Heart left ventricle (tissue), 16 donors: ENCODE measurements around the gene HNRNPCL1. TPM values are rescaled to one million over a fixed set of nuclear protein-coding genes. Genes with fewer than 3 reads are reported as not detected.
"Not testable (repeated sequence)": the region's sequence is repeated elsewhere in the genome, so short reads cannot be mapped to it uniquely, and the experiment has no call there.

Source experiments
- ATAC-seq, 4 donors: fragments of 200-7000 bp; cut with Tn5 transposase; one replicate each; pipeline ENCODE4 v1.9.1; 2020 to 2022; ENCODE audit warnings: moderate library complexity in 4 of 4, mild to moderate bottlenecking in 3 of 4, moderate number of reproducible peaks in 1 of 4
- DNase-seq, 5 donors: peaks; one replicate each; pipeline ENCODE4 v3.0.0-alpha.2; 2020
- H3K27ac ChIP-seq, 12 donors: fragments of 200-600 bp; sonication (generic) in 4 of 12; one replicate each; pipeline versions ENCODE4 v1.5.0 to v1.8.0; 2016 to 2022; ENCODE audit warnings: mild to moderate bottlenecking in 2 of 12
- H3K27me3 ChIP-seq, 9 donors: fragments of 200-600 bp; sonication (generic) in 2 of 9; one replicate each; pipeline versions ENCODE4 v1.5.1 to v1.8.0; 2016 to 2022; ENCODE audit warnings: mild to moderate bottlenecking in 3 of 9
- H3K36me3 ChIP-seq, 9 donors: fragments of 200-600 bp; sonication (generic) in 2 of 9; one replicate each; pipeline versions ENCODE4 v1.5.0 to v1.8.0; 2018 to 2022; ENCODE audit warnings: mild to moderate bottlenecking in 2 of 9
- H3K4me1 ChIP-seq, 12 donors: fragments of 200-600 bp; sonication (generic) in 4 of 12; one replicate each; pipeline versions ENCODE4 v1.5.0 to v1.8.0; 2016 to 2022; ENCODE audit warnings: mild to moderate bottlenecking in 3 of 12
- H3K4me3 ChIP-seq, 12 donors: fragments of 200-600 bp; sonication (generic) in 4 of 12; one replicate each; pipeline versions ENCODE4 v1.5.0 to v1.8.0; 2017 to 2022; ENCODE audit warnings: mild to moderate bottlenecking in 9 of 12, moderate library complexity in 4 of 12
- H3K9me3 ChIP-seq, 12 donors: fragments of 200-600 bp; sonication (generic) in 4 of 12; one replicate each; pipeline versions ENCODE4 v1.5.0 to v1.8.0; 2016 to 2022; ENCODE audit warnings: mild to moderate bottlenecking in 1 of 12
- POLR2A ChIP-seq, 2 donors: fragments of 450-650 bp; IDR thresholded peaks; one replicate each; pipeline ENCODE4 v1.6.1; 2017; ENCODE audit warnings: antibody characterized with exemption in 2 of 2, mild to moderate bottlenecking in 2 of 2, moderate library complexity in 2 of 2
- WGBS, 4 donors: extraction: QIAGEN DNeasy Blood & Tissue Kit in 2 of 4; methylation state at CpG; one replicate each; pipeline versions ENCODE4 v1.1.5 to v1.1.7; 2013 to 2018; 5-methylcytosine and 5-hydroxymethylcytosine counted together
- intact Hi-C, 10 donors: fragments of 100-400 bp; cut with DNase I; formaldehyde crosslinking; loops; one replicate each; pipeline versions ENCODE4 v1.11.1 to v1.14.2; 2022
- long read RNA-seq, 3 donors: library from polyadenylated mRNA; unstranded; transcript quantifications; one replicate each; pipeline ENCODE4 v2.0.0, GENCODE V29; 2020 to 2021
- polyA plus RNA-seq, 2 donors: library from polyadenylated mRNA; stranded (reverse); fragments of 200-250 nt; gene quantifications; one replicate each; pipeline ENCODE4 v1.2.3, GENCODE V29; 2013
- total RNA-seq, 9 donors: library from RNA; depleted of rRNA in 2 of 9; stranded (reverse); fragments of >200 nt in 2 of 9; fragmentation: NEBNext Ultra II Directional in 3 of 9; extraction: Animal tissue kit (Norgen Biotek cat#: 25700) in 3 of 9; gene quantifications; one replicate each; pipeline versions ENCODE4 v1.1.0 to v1.2.4, GENCODE V29; 2016 to 2023
- TF ChIP-seq, protein P1 (sequence below), 12 donors: fragments of 200-600 bp; sonication (generic) in 4 of 12; IDR thresholded peaks; one replicate each; pipeline versions ENCODE4 v1.5.0 to v1.8.0; 2018 to 2022; ENCODE audit warnings: antibody characterized with exemption in 12 of 12, mild to moderate bottlenecking in 5 of 12
- donor health status: ischemic (EF 13 %, LVEDD 7.1; RV severe dilation, severe dysfunction).
- donor health status: healthy with polysubstance abuse.
- donor health status: DM: no; HTN: yes; CAD: no.
- donor health status: DM: no; HTN: no; CAD: no.
- donor health status: ischemic (EF 25% LVEDD 6.9; RV normal size, moderate dysfunction).
- donor health status: ischemic (EF 25% LVEDD 5.7; RV mildly dilated, moderate dysfunction).
- donor health status: healthy.
- donor health status: DM: yes; HTN: yes; CAD: no.
- donor health status: ischemic (EF 35%, LVEDD 5.7; RV mildly dilated, moderate dysfunction).
- donor health status: nonischemic (EF 11% LVEDD 7.7; RV severe dilation, severe dysfunction).
- donor health status: DM: yes; HTN: yes; CAD: no.
- donor health status: PGD.
- donor health status: ischemic (EF 29% LVEDD 5.4; RV normal size, mild dysfunction).
- donor health status: nonischemic (EF 23%, LVEDD 6.1; RV moderate dilation, normal function).

HNRNPCL1 gene
- not detected for total RNA-seq
- polyA plus RNA-seq, result not detected
- long read RNA-seq, donor 1, result 0 reads
- long read RNA-seq, donor 2, result 0 reads
- long read RNA-seq, donor 3, result 0 reads

DNA sequence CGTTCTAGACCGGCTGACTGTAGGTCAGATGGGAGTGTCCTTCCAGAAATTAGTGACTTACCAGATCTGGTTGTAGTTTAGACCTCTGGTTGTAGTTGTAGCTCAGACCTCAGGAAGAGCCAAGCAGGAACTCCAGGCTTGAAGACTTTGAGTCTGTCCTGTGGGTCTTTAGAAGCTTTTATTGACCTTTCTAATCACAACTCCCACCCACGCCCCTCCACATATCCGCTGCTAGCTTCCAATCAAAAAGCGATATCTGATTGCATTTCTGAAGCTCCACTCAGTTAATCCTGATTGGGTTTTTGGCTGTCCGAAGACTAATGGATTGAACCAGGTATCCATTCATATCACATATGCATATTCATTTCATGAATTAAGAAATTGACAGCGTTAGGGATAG lies at the start of gene HNRNPCL1:
HNRNPCL1 (minus strand) TSS at position 101 of the 400 bp plus-strand sequence. CDS start 431 bp downstream, outside the sequence.
- H3K27me3 ChIP-seq, ATAC-seq, H3K9me3 ChIP-seq, H3K27ac ChIP-seq, intact Hi-C loops, H3K4me1 ChIP-seq, DNase-seq, H3K36me3 ChIP-seq, H3K4me3 ChIP-seq: not testable (repeated sequence)
- 83 to 88% (median 84%) methylated on average over 7 of the region's 7 CpGs for WGBS, 4 donors

DNA sequence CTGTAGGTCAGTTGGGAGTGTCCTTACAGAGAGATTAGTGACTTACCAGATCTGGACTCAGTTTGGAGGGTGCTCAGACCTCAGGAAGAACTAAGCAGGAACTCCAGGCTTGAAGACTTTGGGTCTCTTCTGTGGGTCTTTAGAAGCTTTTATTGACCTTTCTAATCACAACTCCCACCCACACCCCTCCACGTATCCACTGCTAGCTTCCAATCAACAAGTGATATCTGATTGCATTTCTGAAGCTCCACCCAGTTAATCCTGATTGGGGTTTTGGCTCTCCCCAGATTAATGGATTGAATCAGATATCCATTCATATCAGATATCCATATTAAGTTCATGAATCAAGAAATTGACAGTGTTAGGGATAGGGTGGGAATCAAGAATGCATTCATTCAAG lies 49.6 kb upstream of the HNRNPCL1 start, which contains the start of gene PRAMEF10:
PRAMEF10 (minus strand) TSS at position 101 of the 400 bp plus-strand sequence. CDS start 2,423 bp downstream, outside the sequence.
- H3K9me3 ChIP-seq, H3K36me3 ChIP-seq, H3K4me1 ChIP-seq, ATAC-seq, intact Hi-C loops, H3K27me3 ChIP-seq, H3K4me3 ChIP-seq, H3K27ac ChIP-seq, DNase-seq: not testable (repeated sequence)
- 57% methylated on average over 1 of the region's 1 CpG; no CpG with 5 or more reads in 2 of the 4 donors for WGBS, 4 donors

DNA sequence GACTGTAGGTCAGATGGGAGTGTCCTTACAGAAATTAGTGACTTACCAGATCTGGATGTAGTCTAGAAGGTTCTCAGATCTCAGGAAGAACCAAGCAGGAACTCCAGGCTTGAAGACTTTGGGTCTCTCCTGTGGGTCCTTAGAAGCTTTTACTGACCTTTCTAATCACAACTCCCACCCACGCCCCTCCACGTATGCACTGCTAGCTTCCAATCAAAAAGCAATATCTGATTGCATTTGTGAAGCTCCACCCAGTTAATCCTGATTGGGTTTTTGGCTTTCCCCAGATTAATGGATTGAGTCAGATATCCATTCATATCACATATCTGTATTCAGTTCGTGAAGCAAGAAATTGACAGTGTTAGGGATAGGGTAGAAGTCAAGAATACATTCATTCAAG lies 37.6 kb upstream of the HNRNPCL1 start, which contains the start of gene PRAMEF4:
PRAMEF4 (minus strand) TSS at position 101 of the 400 bp plus-strand sequence. CDS start 2,807 bp downstream, outside the sequence.
- DNase-seq, H3K27me3 ChIP-seq, H3K4me1 ChIP-seq, H3K9me3 ChIP-seq, H3K4me3 ChIP-seq, intact Hi-C loops, ATAC-seq, H3K36me3 ChIP-seq, H3K27ac ChIP-seq: not testable (repeated sequence)
- WGBS, 4 donors, result 41 to 73% (median 67%) methylated on average over 3 of the region's 3 CpGs

DNA sequence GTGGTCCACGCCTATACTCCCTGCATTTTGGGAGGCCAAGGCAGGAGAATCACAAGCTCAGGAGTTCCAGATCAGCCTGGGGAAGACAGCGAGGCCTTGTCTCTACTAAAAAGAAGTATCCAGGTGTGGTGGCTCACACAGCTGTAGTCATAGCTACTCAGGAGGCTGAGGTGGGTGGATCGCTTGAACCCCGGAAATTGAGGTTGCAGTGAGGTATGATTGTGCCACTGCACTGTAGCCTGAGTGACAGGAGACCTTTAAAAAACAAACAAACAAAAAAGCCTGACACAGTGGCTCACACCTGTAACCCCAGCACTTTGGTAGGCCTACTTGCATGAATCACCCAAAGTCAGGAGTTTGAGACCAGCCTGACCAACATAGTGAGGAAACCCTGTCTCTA lies 29.9 kb upstream of the HNRNPCL1 start:
- ATAC-seq, H3K36me3 ChIP-seq, intact Hi-C loops, H3K9me3 ChIP-seq, H3K27me3 ChIP-seq, H3K4me1 ChIP-seq, H3K4me3 ChIP-seq, DNase-seq, H3K27ac ChIP-seq: not testable (repeated sequence)
- WGBS, 4 donors, result 80 to 88% (median 82%) methylated on average over 1 to 3 of the region's 4 CpGs

DNA sequence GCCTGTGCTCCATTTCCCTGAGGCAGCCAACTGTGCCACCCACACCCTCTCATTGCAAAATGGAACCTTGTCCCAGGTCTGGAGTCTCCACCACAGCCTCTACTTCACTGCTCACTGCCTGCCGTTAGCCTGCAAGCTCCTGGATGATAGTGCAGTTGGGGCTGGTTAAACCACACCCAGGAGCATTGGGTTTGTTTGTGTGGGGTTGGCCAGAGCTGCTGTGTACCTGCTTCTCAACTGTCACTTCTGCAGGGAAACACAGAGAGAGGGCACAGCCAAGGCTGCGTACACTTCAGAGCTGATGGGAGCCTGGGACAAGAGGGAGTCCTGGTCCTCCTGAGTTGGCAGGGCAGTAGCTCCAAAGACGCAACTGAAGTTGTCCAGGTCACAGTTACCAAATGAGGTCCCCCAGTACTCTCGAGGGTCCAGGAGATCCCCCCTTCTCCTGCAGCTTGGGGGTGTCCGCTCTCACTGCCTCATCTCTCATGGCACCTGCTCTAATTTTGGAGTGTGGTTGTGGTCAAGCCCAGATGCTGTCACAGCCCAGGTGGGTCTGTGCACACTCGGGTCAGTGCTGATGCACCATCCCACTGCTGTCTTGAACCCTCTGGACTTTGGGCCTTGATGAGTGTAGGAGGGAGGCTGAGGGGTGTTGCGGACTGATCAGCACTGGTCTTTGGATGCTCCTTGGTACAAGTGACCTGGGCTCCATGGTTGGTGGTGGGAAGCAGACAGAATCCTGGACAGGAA lies 14.8 kb upstream of the HNRNPCL1 start:
- H3K27me3 ChIP-seq, DNase-seq, H3K36me3 ChIP-seq, H3K27ac ChIP-seq, intact Hi-C loops, ATAC-seq, H3K4me1 ChIP-seq, H3K4me3 ChIP-seq, H3K9me3 ChIP-seq: not testable (repeated sequence)
- 81 to 88% (median 87%) methylated on average over 1 to 5 of the region's 7 CpGs for WGBS, 4 donors

DNA sequence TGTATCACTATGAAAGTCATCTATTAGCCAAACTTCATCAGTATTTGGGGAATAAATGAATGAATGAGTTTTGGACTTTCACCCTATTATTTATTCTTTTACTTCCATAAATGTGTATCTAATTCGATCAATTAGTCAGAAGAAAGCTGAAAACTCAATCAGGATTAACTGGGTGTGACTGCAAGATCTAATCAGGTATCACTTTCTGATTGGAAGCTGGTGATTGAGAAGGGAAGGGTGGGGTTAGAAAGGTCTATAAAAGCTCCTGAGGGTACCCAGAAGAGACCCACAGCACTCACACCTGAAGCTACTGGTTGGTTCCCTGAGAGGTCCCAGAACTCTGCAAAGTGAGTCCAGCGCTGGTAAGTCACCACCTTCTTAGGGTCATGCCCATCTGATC lies 8.3 kb upstream of the HNRNPCL1 start, which contains the start of gene PRAMEF2:
PRAMEF2 (plus strand) TSS at position 301 of the 400 bp plus-strand sequence. CDS start 1,924 bp downstream, outside the sequence.
- intact Hi-C loops, H3K4me3 ChIP-seq, ATAC-seq, H3K27ac ChIP-seq, H3K9me3 ChIP-seq, DNase-seq, H3K27me3 ChIP-seq, H3K36me3 ChIP-seq, H3K4me1 ChIP-seq: not testable (repeated sequence)
- 30 to 83% (median 52%) methylated on average over 2 of the region's 2 CpGs for WGBS, 4 donors

DNA sequence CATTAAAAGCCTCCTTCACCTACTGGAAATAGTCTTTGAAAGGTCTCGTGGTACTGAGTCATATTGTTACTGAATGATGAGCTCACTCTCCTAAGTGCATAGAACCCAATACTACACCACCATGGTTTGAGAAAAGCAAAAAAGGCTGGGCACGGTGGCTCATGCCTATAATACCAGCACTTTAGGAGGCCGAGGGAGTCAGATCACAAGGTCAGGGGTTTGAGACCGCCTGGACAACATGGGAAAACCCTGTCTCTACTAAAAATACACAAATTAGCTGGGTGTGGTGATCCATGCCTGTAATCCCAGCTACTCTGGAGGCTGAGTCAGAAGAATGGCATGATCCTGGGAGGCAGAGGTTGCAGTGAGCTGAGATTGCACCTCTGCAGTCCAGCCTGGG lies 3.3 kb upstream of the HNRNPCL1 start:
- TF ChIP-seq POLR2A (IDR thresholded peaks at IDR 0.05), result no peak
- TF ChIP-seq, protein P1, sequence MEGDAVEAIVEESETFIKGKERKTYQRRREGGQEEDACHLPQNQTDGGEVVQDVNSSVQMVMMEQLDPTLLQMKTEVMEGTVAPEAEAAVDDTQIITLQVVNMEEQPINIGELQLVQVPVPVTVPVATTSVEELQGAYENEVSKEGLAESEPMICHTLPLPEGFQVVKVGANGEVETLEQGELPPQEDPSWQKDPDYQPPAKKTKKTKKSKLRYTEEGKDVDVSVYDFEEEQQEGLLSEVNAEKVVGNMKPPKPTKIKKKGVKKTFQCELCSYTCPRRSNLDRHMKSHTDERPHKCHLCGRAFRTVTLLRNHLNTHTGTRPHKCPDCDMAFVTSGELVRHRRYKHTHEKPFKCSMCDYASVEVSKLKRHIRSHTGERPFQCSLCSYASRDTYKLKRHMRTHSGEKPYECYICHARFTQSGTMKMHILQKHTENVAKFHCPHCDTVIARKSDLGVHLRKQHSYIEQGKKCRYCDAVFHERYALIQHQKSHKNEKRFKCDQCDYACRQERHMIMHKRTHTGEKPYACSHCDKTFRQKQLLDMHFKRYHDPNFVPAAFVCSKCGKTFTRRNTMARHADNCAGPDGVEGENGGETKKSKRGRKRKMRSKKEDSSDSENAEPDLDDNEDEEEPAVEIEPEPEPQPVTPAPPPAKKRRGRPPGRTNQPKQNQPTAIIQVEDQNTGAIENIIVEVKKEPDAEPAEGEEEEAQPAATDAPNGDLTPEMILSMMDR (IDR thresholded peaks at IDR 0.05), result no peak
- ATAC-seq (no peak), DNase-seq (no peak)
- no peak overlapping the region for H3K4me3 ChIP-seq
- no peaks in the 10 kb centered on the region for H3K36me3 ChIP-seq
- H3K4me1 ChIP-seq, result no peaks in the 10 kb centered on the region
- no peak overlapping the region for H3K27ac ChIP-seq
- intact Hi-C loops, result no loop called here
- WGBS, 4 donors, result 55 to 62% (median 58%) methylated on average over 4 of the region's 4 CpGs
- no peaks in the 10 kb centered on the region for H3K27me3 ChIP-seq
- peaks cover 0 to 6% (median 0%) of the 10 kb centered on the region in 12 donors for H3K9me3 ChIP-seq

DNA sequence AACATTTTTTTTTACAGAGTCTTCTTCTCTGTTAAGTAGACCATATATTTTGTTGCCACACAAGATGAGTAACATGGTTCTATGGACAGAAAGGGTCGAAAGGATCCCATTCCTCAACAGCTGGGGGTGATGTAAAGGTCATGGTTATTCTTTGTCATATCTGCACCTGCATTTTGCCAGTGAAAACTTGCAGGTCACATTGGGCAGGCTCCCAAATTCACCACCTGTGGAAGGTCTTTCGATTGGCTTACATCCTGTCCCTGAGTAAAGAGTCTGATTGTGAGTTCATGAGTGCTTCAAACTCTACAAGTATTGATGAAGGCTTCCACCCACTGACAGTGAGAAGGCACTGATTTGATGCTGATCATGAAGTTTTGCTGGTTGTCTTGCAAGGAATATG lies 15.3 kb downstream of the HNRNPCL1 start:
- H3K27ac ChIP-seq, H3K9me3 ChIP-seq, H3K36me3 ChIP-seq, DNase-seq, H3K27me3 ChIP-seq, H3K4me1 ChIP-seq, H3K4me3 ChIP-seq, intact Hi-C loops, ATAC-seq: not testable (repeated sequence)
- 41 to 66% (median 54%) methylated on average over 2 of the region's 2 CpGs for WGBS, 4 donors

DNA sequence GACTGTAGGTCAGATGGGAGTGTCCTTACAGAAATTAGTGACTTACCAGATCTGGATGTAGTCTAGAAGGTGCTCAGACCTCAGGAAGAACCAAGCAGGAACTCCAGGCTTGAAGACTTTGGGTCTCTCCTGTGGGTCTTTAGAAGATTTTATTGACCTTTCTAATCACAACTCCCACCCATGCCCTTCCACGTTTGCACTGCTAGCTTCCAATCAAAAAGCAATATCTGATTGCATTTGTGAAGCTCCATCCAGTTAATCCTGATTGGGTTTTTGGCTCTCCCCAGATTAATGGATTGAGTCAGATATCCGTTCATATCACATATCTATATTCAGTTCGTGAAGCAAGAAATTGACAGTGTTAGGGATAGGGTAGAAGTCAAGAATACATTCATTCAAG lies 17.2 kb downstream of the HNRNPCL1 start, which contains the start of gene PRAMEF11:
PRAMEF11 (minus strand) TSS at position 101 of the 400 bp plus-strand sequence. CDS start 2,621 bp downstream, outside the sequence.
- WGBS, 4 donors, result 39 to 61% (median 54%) methylated on average over 3 of the region's 3 CpGs
- DNase-seq, H3K36me3 ChIP-seq, ATAC-seq, H3K4me3 ChIP-seq, H3K9me3 ChIP-seq, H3K27ac ChIP-seq, H3K27me3 ChIP-seq, intact Hi-C loops, H3K4me1 ChIP-seq: not testable (repeated sequence)

DNA sequence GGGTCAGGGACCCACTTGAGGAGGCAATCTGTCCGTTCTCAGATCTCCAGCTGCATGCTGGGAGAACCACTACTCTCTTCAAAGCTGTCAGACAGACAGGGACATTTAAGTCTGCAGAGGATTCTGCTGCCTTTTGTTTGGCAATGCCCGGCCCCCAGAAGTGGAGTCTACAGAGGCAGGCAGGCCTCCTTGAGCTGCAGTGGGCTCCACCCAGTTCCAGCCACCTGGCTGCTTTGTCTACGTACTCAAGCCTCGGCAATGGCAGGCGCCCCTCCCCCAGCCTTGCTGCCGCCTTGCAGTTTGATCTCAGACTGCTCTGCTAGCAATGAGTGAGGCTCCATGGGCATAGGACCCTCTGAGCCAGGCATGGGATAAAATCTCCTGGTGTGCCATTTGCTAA lies 29.5 kb downstream of the HNRNPCL1 start:
- H3K36me3 ChIP-seq, intact Hi-C loops, H3K4me1 ChIP-seq, DNase-seq, ATAC-seq, H3K9me3 ChIP-seq, H3K4me3 ChIP-seq, H3K27me3 ChIP-seq, H3K27ac ChIP-seq: not testable (repeated sequence)
- 68 to 72% (median 69%) methylated on average over 6 of the region's 6 CpGs for WGBS, 4 donors
